Fibroblast of mammary gland (primary cell): ENCODE results near the gene KCNMA1.

Experiments
- DNase-seq: peaks from one replicate; pipeline ENCODE4 v3.0.0-alpha.2; 2010; ENCODE audit warnings: low read depth
- H3K4me3 ChIP-seq: 2 replicates; pipeline ENCODE4 v1.5.1; 2011; ENCODE audit warnings: low read depth, mild to moderate bottlenecking, low read length, moderate library complexity; ENCODE audit not compliant: control insufficient read depth
- TF ChIP-seq, protein P1 (sequence below): conservative IDR thresholded peaks from 2 replicates; pipeline ENCODE4 v1.5.1; 2011; ENCODE audit warnings: low read depth, low read length, inconsistent platforms; ENCODE audit not compliant: control insufficient read depth, insufficient read depth

Gene KCNMA1

DNA sequence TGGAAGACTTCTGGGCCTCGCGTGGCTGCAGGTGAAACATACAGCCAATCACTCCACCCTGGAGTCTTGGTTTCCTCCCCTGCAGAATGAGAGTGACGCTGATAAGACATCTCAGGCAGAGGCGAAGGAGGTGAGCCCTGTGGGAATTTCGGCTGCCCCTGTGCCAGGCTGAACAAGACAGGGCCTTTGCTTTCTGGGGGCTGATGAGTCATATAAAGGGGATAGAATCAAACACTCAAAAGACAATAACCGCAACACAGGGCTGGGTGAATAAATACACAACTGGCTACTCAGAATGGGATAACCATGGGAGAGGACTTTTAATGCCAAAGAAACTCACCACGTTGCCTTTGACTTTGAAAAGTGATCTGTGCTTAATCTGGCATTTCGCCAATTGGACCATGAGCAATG, 143.8 kb downstream of the KCNMA1 start:
- TF ChIP-seq, protein P1, sequence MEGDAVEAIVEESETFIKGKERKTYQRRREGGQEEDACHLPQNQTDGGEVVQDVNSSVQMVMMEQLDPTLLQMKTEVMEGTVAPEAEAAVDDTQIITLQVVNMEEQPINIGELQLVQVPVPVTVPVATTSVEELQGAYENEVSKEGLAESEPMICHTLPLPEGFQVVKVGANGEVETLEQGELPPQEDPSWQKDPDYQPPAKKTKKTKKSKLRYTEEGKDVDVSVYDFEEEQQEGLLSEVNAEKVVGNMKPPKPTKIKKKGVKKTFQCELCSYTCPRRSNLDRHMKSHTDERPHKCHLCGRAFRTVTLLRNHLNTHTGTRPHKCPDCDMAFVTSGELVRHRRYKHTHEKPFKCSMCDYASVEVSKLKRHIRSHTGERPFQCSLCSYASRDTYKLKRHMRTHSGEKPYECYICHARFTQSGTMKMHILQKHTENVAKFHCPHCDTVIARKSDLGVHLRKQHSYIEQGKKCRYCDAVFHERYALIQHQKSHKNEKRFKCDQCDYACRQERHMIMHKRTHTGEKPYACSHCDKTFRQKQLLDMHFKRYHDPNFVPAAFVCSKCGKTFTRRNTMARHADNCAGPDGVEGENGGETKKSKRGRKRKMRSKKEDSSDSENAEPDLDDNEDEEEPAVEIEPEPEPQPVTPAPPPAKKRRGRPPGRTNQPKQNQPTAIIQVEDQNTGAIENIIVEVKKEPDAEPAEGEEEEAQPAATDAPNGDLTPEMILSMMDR, result no peak
- H3K4me3 ChIP-seq, result no peak overlapping the region
- DNase-seq, result no peak

DNA sequence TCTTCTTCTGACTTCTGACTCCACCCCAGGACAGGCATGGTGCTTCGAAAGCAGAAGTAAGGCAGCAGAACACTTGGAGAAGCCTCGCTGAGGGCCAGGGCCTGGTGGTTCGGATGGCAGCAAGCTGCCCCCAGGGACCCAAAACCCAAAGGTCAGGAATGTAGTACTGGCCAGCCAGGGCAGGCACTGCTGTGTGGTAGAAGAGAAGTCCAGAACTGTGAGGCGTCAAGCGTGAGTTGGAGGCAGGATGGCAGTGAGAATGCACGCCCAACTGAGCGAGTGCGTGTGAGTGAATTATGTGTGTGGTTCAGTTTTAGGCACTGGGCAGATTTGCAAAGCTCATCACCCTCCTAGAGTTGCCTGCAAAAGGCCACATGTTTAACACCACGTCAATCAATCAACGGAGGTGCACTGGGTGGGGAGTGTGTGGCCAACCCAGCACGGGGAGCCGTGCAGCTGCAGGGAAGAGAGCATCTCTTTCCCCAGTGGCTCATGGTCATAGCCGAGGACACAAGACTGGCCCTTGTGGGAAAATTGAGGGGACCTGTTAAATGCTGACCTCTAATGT, 144.3 kb downstream of the KCNMA1 start:
- TF ChIP-seq, protein P1, result no peak
- H3K4me3 ChIP-seq, result no peak overlapping the region
- no peak for DNase-seq

DNA sequence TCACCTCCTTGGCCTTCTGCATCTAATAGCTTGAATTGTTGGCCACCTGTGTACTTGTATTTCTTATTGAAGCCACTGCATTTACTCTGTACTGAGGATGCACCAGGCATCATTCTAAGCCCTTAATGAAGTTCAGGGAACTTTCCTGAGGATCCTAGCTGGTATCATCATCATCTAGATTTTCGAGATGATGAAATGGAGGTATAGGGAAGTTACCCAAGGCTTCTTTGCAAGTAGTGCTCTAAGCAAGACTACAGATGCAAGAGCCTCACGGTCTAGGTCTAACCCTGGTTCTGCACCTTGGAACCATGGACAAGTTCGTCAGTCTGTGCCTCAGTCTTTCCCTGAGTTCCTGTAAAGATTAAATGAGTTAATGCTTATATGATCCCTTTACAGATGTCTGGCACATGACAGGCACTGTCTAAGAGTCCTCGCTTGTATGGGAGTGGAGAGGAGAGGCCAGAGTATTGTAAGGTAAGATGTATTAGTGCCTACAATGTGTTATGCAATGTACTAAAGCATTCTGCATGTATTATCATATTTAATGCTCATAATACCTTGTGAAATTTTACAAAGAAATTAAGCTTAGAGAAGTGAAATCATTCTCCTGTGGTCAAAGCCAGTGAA, 145.1 kb downstream of the KCNMA1 start:
- no peak overlapping the region for H3K4me3 ChIP-seq
- no peak for DNase-seq

DNA sequence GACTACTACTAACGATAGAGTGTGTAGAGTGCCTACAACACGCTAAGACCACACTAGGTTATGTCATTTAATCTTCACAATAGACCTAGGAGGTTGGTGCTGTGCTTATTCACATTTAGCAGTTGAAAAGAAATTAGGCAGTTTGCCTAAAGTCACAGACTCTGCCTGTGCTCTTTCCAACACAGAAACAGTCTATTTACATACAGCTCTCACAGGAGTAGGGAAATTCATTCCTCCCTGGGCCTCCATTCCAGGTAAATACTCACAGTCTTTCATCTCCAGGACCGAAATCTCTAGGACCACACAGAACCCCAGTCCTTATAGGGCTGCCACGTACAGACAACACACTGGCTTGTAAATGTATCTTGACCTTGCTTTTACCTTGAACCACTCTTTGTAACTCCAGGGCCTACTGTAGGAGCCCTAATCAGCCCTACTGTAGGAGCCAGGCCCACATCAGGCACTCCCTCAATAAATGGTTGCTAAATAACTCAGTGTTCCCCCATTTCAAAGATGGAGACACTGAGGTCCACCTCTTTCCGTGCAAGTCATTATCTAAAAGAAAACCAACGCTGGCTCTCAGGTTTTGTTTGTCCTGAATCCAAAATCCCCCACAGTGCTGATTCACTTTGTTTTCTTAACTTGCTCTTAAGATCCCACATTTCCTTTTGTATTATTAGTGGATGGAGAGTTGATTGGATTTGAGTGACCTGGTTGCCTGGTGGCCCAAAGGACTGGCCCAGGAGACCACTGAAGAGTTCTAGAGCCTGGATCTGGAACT, 146.9 kb downstream of the KCNMA1 start:
- H3K4me3 ChIP-seq, result no peak overlapping the region
- TF ChIP-seq, protein P1, result no peak
- DNase-seq, result peak; percentile 39

More for the DNA sequence above, 145.1 kb downstream of the KCNMA1 start:
- TF ChIP-seq, protein P1, result no peak

DNA sequence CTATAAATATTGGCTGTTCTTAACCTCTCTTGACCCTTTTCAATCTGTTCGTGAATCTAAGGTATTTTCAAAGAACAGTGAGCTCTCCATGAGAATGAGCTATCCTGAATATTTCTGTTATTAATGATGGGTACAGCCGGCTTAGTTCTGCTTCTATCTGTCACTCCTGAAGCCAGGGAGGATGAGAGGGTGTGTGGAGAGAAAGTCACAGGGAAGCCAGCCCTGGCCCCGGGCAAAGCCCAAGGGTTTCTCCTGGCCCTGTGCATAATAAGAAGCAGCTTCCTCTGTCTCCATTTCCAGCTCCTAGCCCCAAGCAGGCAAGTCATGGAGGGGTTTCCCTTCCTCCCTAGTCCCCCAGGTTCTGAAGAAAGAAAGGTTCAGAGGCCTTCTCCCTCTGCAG, 151.1 kb downstream of the KCNMA1 start:
- DNase-seq, result no peak
- TF ChIP-seq, protein P1, result no peak

DNA sequence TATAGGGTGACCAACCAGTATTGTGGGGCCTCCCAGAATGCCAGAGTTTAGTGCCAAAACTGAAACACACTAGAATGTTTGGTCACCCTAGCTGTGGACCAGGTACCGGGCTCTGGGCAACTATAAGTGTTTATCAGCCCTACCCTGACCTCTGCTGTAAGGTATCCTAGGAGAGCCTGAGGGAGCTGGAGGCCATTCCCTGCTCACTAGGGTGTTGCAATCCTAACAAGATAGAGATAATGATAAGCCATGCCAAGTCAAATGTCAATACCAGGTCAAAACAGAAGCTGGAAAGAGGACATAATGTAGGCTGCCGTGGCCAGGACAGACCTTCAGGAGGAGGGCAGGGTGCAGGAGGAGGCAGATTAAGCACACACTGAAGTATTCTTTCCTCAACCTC, 151.8 kb downstream of the KCNMA1 start:
- H3K4me3 ChIP-seq, result no peak overlapping the region
- DNase-seq, result no peak
- TF ChIP-seq, protein P1, result no peak

More for the DNA sequence above, 151.1 kb downstream of the KCNMA1 start:
- H3K4me3 ChIP-seq, result no peak overlapping the region
